Bone marrow (tissue), 2 donors: ENCODE data around the gene POMT1.
A peak's percentile ranks its signal among the peaks of the same experiment; 100 is the strongest.
"Not testable (repeated sequence)": the region's sequence is repeated elsewhere in the genome, so short reads cannot be mapped to it uniquely, and the experiment has no call there.

ENCODE experiments used
- DNase-seq, 2 donors: peaks; one replicate each; lab custom pipeline; 2025; lab: John Stamatoyannopoulos, UW

POMT1 gene

GRCh38 chr9:131499254-131499767 lies 3.4 kb upstream of the POMT1 start:
- no peak for DNase-seq

GRCh38 chr9:131500377-131500776 lies 2.3 kb upstream of the POMT1 start:
- DNase-seq = no peak

GRCh38 chr9:131500939-131501541 lies 1.7 kb upstream of the POMT1 start:
- no peak for DNase-seq

GRCh38 chr9:131503626-131504465 lies 1.1 kb downstream of the POMT1 start:
- DNase-seq = peak; percentile 12 to 27

- no peak for DNase-seq
These were observed 2.3 kb downstream of the POMT1 start for GRCh38 chr9:131505012-131505411.

GRCh38 chr9:131511416-131511815 lies 8.7 kb downstream of the POMT1 start:
- DNase-seq = no peak

GRCh38 chr9:131511880-131512279 lies 9.2 kb downstream of the POMT1 start:
- no peak for DNase-seq

- no peak for DNase-seq
These were observed 10.5 kb downstream of the POMT1 start for GRCh38 chr9:131513177-131513576.

GRCh38 chr9:131515559-131516031 lies 12.9 kb downstream of the POMT1 start:
- DNase-seq = not testable (repeated sequence)

GRCh38 chr9:131516100-131516499 lies 13.4 kb downstream of the POMT1 start:
- DNase-seq = no peak

GRCh38 chr9:131516930-131517329 lies 14.2 kb downstream of the POMT1 start:
- no peak for DNase-seq

GRCh38 chr9:131517761-131518190 lies 15.1 kb downstream of the POMT1 start:
- DNase-seq = no peak

- no peak for DNase-seq
These were observed 15.8 kb downstream of the POMT1 start for GRCh38 chr9:131518553-131518952.

- DNase-seq = no peak
These were observed 17.8 kb downstream of the POMT1 start for GRCh38 chr9:131520503-131520902.

- DNase-seq = no peak
These were observed 18.5 kb downstream of the POMT1 start for GRCh38 chr9:131521203-131521602.

- no peak for DNase-seq
These were observed 19.1 kb downstream of the POMT1 start for GRCh38 chr9:131521822-131522221.

GRCh38 chr9:131522257-131523085 lies 19.8 kb downstream of the POMT1 start:
- no peak for DNase-seq

GRCh38 chr9:131523086-131523388 lies 20.3 kb downstream of the POMT1 start:
- DNase-seq = no peak

- no peak for DNase-seq
These were observed 21.0 kb downstream of the POMT1 start for GRCh38 chr9:131523451-131524435.

GRCh38 chr9:131524665-131525315 lies 22.1 kb downstream of the POMT1 start:
- no peak for DNase-seq
